ENCODE data around the gene CDIP1.

CDIP1 gene

GRCh38 chr16:4460936-4461249 is 77.7 kb downstream of the CDIP1 start:
- no peak for DNase-seq (ENCODE audit: low read depth in 1 of 2, low spot score in 1 of 2)

All from activated CD4-positive, alpha-beta T cell treated with anti-CD3 and anti-CD28 coated beads, Interleukin-2, amount 50 U/mL, for 24 hours (primary cell).